Measurements from ENCODE around the gene PPARA. TPM values are rescaled to one million over a fixed set of nuclear protein-coding genes. Genes with fewer than 3 reads are reported as not detected.

PPARA gene
- total and polyA plus RNA-seq, 2 experiments from 2014 or later: 4.7 to 12.6 TPM

DNA sequence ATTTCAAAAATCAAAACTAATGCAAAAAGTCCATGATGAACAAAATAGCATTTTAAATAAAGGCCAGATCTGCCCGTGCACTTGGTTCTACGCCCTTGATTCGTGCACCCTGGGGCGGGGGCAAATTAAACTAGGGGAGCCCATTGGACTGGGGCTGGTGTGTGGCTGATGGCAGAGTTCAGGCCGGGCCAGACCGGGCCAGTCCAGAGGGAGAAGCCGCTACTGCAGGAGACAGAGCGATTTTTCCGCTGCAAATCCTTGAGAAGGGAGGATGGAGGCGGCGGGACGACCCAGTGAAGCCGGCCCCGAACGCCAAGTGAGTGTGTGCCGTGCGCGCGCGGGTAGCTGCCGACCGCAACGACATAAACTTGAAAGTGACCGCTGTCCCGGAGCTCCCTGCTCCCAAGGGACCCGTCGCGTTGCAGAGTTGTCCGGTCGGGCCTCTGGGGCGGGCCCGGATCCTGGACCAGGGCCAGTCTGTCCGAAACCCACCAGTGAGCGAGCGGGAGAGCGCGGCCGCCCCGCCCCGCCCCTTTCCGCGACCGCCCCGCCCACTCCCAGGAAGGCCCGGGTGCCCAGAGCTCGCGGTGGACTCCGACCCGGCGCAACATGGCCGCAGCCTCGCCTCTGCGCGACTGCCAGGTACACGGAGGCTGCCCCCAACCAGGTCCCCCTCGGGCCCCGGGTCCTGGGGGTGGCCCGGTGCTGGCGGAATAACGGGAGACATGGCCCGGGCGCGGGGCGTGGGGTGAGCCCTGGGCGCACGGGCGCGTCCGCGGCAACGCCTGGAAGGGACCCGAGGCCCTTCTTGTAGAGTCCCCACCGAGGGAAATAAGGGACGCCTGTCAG is 117.3 kb downstream of the PPARA start, which contains the start of gene TTC38:
TSS of gene TTC38 (plus strand) at position 578 of the 849 bp plus-strand sequence. CDS start at position 610, 32 bp downstream.
- TF ChIP-seq ETS1 (IDR thresholded peaks at IDR 0.05) (0 out of 2 replicates have a peak, but pooled peaks have one; percentile 29), JUNB (IDR thresholded peaks at IDR 0.05; ENCODE audit: unreplicated experiment) (no peak), ZNF114 (CRISPR knock-in tag; IDR thresholded peaks at IDR 0.05) (no peak), POLR2AphosphoS5 (IDR thresholded peaks at IDR 0.05; ENCODE audit: low read depth) (peak; percentile 85)
- peaks cover 31% of the 10 kb centered on the region for H3K27me3 ChIP-seq (ENCODE audit: insufficient read depth)
- peak; percentile 77 for DNase-seq (ENCODE audit: low spot score)
- peak within 1 kb of the TSS; percentile 88 for H3K4me3 Mint-ChIP-seq
- no peaks in the 10 kb centered on the region for H3K79me2 ChIP-seq (replicated peaks; ENCODE audit: insufficient read depth)
- no peak within 1 kb of the TSS for H3K27ac ChIP-seq (ENCODE audit: low read depth)
- H3K4me3 ChIP-seq: peak within 1 kb of the TSS; percentile 88
- no peak within 1 kb of the TSS for H3K27ac Mint-ChIP-seq
- H2AFZ ChIP-seq: peak within 1 kb of the TSS; percentile 97
- H3K9me2 ChIP-seq (ENCODE audit: insufficient read depth): no peaks in the 10 kb centered on the region
- no peaks in the 10 kb centered on the region for H3K4me1 ChIP-seq (ENCODE audit: insufficient read depth)
- H3K27me3 Mint-ChIP-seq (ENCODE audit: insufficient read depth, low read depth, poor library complexity): peaks cover 32% of the 10 kb centered on the region
- H3K36me3 ChIP-seq (ENCODE audit: insufficient read depth): no peaks in the 10 kb centered on the region
- H4K20me1 ChIP-seq (replicated peaks; ENCODE audit: insufficient read depth): no peaks in the 10 kb centered on the region; the same call in none of the 2 replicates
- 0 out of 2 replicates have a peak, but pooled peaks cover 3% of the 10 kb centered on the region for H3F3A ChIP-seq (replicated peaks; ENCODE audit: low read depth)
- H3K4me1 Mint-ChIP-seq: peaks cover 7% of the 10 kb centered on the region
- peak; percentile 90 for ATAC-seq
- peaks cover 39% of the 10 kb centered on the region for H3K9me3 Mint-ChIP-seq
- H3K4me2 ChIP-seq: peak within 1 kb of the TSS; percentile 85
- peaks cover 31% of the 10 kb centered on the region for H3K36me3 Mint-ChIP-seq (ENCODE audit: low read depth)

DNA sequence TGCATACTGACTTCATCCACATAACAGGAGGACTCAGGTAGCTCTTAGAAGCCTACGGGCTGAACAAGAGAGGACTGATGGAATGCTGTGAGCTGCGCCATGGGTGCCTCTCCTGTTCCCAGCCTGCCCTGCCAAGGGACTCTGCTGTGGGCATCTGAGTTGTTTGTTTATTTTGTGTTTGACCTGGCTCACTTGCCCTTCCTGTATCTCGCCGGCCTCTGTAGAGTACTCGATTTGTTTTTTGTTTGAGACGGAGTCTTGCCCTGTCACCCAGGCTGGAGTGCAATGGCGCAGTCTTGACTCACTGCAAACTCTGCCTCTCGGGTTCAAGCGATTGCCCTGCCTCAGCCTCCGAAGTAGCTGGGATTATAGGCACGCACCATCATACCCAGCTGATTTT is 119.2 kb downstream of the PPARA start:
- H3K4me1 ChIP-seq (ENCODE audit: insufficient read depth): no peaks in the 10 kb centered on the region
- H3K79me2 ChIP-seq (replicated peaks; ENCODE audit: insufficient read depth): no peaks in the 10 kb centered on the region
- Mint-ChIP-seq H3K27ac (no peak overlapping the region), H3K36me3 (ENCODE audit: low read depth) (peaks cover 26% of the 10 kb centered on the region), H3K4me3 (peak overlapping the region; percentile 30; the same call in 1 of the 3 replicates), H3K9me3 (peaks cover 25% of the 10 kb centered on the region), H3K27me3 (ENCODE audit: insufficient read depth, low read depth, poor library complexity) (peaks cover 20% of the 10 kb centered on the region), H3K4me1 (peaks cover 7% of the 10 kb centered on the region)
- DNase-seq (ENCODE audit: low spot score) (no peak), ATAC-seq (no peak)
- H3K36me3 ChIP-seq (ENCODE audit: insufficient read depth): 0 out of 2 replicates have a peak, but pooled peaks cover 3% of the 10 kb centered on the region
- H3K9me2 ChIP-seq (ENCODE audit: insufficient read depth): no peaks in the 10 kb centered on the region
- no peak overlapping the region for H2AFZ ChIP-seq
- no peaks in the 10 kb centered on the region for H3F3A ChIP-seq (replicated peaks; ENCODE audit: low read depth)
- H3K4me3 ChIP-seq: no peak overlapping the region
- no peak overlapping the region for H3K27ac ChIP-seq (ENCODE audit: low read depth)
- H3K4me2 ChIP-seq: no peak overlapping the region
- peaks cover 15% of the 10 kb centered on the region for H3K27me3 ChIP-seq (ENCODE audit: insufficient read depth)
- no peaks in the 10 kb centered on the region; the same call in none of the 2 replicates for H4K20me1 ChIP-seq (replicated peaks; ENCODE audit: insufficient read depth)
- TF ChIP-seq EZH2 (IDR thresholded peaks at IDR 0.05; ENCODE audit: low read depth, unreplicated experiment): no peak
- TF ChIP-seq EZH2phosphoT487 (IDR thresholded peaks at IDR 0.05; ENCODE audit: unreplicated experiment): no peak
- TF ChIP-seq, protein P1, sequence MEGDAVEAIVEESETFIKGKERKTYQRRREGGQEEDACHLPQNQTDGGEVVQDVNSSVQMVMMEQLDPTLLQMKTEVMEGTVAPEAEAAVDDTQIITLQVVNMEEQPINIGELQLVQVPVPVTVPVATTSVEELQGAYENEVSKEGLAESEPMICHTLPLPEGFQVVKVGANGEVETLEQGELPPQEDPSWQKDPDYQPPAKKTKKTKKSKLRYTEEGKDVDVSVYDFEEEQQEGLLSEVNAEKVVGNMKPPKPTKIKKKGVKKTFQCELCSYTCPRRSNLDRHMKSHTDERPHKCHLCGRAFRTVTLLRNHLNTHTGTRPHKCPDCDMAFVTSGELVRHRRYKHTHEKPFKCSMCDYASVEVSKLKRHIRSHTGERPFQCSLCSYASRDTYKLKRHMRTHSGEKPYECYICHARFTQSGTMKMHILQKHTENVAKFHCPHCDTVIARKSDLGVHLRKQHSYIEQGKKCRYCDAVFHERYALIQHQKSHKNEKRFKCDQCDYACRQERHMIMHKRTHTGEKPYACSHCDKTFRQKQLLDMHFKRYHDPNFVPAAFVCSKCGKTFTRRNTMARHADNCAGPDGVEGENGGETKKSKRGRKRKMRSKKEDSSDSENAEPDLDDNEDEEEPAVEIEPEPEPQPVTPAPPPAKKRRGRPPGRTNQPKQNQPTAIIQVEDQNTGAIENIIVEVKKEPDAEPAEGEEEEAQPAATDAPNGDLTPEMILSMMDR (conservative IDR thresholded peaks at IDR 0.05; ENCODE audit: low read depth in 2 of 2): no peak
- TF ChIP-seq CREB1 (CRISPR knock-in tag; IDR thresholded peaks at IDR 0.05; ENCODE audit: low read depth): no peak
- TF ChIP-seq ETS1 (IDR thresholded peaks at IDR 0.05): no peak
- no peak for TF ChIP-seq POLR2AphosphoS5 (IDR thresholded peaks at IDR 0.05; ENCODE audit: low read depth)
- no peak for TF ChIP-seq ZNF114 (CRISPR knock-in tag; IDR thresholded peaks at IDR 0.05)
- TF ChIP-seq, protein P2, sequence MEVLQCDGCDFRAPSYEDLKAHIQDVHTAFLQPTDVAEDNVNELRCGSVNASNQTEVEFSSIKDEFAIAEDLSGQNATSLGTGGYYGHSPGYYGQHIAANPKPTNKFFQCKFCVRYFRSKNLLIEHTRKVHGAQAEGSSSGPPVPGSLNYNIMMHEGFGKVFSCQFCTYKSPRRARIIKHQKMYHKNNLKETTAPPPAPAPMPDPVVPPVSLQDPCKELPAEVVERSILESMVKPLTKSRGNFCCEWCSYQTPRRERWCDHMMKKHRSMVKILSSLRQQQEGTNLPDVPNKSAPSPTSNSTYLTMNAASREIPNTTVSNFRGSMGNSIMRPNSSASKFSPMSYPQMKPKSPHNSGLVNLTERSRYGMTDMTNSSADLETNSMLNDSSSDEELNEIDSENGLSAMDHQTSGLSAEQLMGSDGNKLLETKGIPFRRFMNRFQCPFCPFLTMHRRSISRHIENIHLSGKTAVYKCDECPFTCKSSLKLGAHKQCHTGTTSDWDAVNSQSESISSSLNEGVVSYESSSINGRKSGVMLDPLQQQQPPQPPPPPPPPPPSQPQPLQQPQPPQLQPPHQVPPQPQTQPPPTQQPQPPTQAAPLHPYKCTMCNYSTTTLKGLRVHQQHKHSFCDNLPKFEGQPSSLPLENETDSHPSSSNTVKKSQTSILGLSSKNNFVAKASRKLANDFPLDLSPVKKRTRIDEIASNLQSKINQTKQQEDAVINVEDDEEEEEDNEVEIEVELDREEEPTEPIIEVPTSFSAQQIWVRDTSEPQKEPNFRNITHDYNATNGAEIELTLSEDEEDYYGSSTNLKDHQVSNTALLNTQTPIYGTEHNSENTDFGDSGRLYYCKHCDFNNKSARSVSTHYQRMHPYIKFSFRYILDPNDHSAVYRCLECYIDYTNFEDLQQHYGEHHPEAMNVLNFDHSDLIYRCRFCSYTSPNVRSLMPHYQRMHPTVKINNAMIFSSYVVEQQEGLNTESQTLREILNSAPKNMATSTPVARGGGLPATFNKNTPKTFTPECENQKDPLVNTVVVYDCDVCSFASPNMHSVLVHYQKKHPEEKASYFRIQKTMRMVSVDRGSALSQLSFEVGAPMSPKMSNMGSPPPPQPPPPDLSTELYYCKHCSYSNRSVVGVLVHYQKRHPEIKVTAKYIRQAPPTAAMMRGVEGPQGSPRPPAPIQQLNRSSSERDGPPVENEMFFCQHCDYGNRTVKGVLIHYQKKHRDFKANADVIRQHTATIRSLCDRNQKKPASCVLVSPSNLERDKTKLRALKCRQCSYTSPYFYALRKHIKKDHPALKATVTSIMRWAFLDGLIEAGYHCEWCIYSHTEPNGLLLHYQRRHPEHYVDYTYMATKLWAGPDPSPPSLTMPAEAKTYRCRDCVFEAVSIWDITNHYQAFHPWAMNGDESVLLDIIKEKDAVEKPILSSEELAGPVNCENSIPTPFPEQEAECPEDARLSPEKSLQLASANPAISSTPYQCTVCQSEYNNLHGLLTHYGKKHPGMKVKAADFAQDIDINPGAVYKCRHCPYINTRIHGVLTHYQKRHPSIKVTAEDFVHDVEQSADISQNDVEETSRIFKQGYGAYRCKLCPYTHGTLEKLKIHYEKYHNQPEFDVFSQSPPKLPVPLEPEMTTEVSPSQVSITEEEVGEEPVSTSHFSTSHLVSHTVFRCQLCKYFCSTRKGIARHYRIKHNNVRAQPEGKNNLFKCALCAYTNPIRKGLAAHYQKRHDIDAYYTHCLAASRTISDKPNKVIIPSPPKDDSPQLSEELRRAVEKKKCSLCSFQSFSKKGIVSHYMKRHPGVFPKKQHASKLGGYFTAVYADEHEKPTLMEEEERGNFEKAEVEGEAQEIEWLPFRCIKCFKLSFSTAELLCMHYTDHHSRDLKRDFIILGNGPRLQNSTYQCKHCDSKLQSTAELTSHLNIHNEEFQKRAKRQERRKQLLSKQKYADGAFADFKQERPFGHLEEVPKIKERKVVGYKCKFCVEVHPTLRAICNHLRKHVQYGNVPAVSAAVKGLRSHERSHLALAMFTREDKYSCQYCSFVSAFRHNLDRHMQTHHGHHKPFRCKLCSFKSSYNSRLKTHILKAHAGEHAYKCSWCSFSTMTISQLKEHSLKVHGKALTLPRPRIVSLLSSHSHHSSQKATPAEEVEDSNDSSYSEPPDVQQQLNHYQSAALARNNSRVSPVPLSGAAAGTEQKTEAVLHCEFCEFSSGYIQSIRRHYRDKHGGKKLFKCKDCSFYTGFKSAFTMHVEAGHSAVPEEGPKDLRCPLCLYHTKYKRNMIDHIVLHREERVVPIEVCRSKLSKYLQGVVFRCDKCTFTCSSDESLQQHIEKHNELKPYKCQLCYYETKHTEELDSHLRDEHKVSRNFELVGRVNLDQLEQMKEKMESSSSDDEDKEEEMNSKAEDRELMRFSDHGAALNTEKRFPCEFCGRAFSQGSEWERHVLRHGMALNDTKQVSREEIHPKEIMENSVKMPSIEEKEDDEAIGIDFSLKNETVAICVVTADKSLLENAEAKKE (CRISPR knock-in tag; IDR thresholded peaks at IDR 0.05): no peak

Measured in GM23338 (cell line).